ENCODE data around the gene NRROS. TPM values are rescaled to one million over a fixed set of nuclear protein-coding genes. Genes with fewer than 3 reads are reported as not detected.

The NRROS gene
- total and polyA plus RNA-seq, 5 donors = 2.2 to 4.5 (median 3.4) TPM

DNA sequence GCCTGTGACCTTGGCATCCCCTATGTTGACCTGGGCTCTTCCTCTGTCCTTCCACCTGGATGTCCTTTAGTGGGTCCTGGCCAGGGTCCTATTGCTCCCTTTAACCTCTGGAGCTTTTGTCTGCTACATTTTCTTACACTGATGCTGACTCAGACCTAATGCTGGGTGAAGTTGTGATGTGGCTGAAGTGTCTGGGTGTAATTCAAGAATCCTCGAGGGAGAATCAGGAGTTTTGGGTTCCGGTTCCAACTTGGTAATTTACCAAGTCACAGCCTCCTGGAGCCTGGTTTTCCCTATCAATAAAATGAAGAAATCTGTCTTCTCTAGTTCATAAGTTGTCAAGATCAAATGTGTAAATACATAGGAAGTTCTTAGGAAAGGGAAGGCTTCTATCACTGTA is 46.9 kb downstream of the NRROS start:
- intact Hi-C loops (cut with DNase I) = loop anchor here in 2 of 4 donors (5.0 to 10.0 kb wide), 2 partner anchors 79 to 82 kb away; no protein-coding TSS in a partner anchor
- no peak for ATAC-seq
- no peak overlapping the region for H3K4me3 ChIP-seq (ENCODE audit: low read length)
- H3K27ac ChIP-seq (ENCODE audit: low read length) = no peak overlapping the region
- H3K9me3 ChIP-seq (ENCODE audit: control insufficient read depth, low read length) = no peaks in the 10 kb centered on the region
- DNase-seq = no peak
- 65% methylated on average over 2 of the region's 2 CpGs for WGBS
- no peaks in the 10 kb centered on the region for H3K27me3 ChIP-seq (ENCODE audit: control insufficient read depth, insufficient read depth)
- no peaks in the 10 kb centered on the region for H3K4me1 ChIP-seq (ENCODE audit: control insufficient read depth, insufficient read depth, low read length)

DNA sequence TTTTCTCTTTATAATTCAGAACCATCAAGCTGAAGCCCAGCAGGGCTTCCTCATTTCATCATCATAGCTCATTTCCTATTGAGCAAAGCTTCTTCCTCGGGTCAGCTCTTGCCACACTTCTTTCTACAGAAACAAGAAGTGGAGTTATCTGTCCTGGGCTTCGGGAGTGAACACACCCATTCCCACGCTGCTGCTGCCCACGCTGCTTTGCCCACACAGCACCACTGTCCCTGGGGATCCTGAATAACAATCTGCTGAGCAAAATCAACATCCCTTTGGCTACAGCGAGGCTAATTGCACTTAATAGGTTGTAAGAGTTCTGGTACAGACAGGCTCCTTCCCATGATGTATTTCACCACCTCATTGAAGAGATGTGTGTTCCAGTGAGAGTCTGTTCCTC is 48.9 kb downstream of the NRROS start:
- peak; percentile 69 to 76 (median 74) for DNase-seq
- ATAC-seq = peak; percentile 88 to 94

DNA sequence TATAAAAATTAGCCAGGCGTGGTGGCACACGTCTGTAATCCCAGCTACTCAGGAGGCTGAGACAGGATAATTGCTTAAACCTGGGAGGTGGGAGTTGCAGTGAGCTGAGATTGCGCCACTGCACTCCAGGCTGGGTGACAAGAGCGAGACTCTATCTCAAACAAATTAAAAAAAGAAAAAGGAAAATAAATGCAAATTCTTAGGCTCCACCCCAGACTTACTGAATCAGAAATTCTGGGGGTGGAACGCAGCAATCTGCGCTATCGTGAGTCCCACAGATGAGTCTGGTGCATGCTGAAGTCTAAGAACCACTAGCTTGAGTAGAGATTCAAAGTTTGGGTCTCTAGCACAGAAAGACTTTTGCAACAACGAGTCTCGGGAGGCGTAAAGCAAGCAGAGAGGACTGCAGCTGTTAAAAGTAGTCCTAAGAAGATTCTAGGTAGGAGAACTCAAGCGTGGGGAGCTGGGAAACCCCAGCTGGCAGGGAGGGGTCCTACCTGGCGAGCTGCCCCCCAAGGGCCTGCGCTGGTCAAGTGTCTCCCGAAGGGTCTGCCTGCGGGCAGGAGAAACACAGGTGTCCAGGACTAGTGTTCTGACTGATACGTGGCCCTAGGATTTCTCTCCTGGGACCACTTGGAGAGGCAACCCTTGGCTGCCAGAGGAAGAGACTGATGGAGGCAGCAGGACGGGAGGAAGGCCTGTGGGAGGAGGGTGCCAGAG is 50.6 kb downstream of the NRROS start:
- H3K9me3 ChIP-seq (ENCODE audit: control insufficient read depth, low read length) = no peaks in the 10 kb centered on the region
- no peaks in the 10 kb centered on the region for H3K27me3 ChIP-seq (ENCODE audit: control insufficient read depth, insufficient read depth)
- no peak overlapping the region for H3K4me3 ChIP-seq (ENCODE audit: low read length)
- ATAC-seq = no peak
- no peak overlapping the region for H3K27ac ChIP-seq (ENCODE audit: low read length)
- 88% methylated on average over 17 of the region's 17 CpGs for WGBS
- intact Hi-C loops (cut with DNase I) = loop anchor here in 2 of 4 donors (5.0 to 10.0 kb wide), 2 partner anchors 83 to 85 kb away; no protein-coding TSS in a partner anchor
- DNase-seq = no peak
- H3K4me1 ChIP-seq (ENCODE audit: control insufficient read depth, insufficient read depth, low read length) = no peaks in the 10 kb centered on the region

More for the DNA sequence above, 48.9 kb downstream of the NRROS start:
- intact Hi-C loops (cut with DNase I) = loop anchor here in 2 of 4 donors (5.0 to 10.0 kb wide), 2 partner anchors 81 to 84 kb away; no protein-coding TSS in a partner anchor
- H3K27ac ChIP-seq (ENCODE audit: low read length) = no peak overlapping the region
- 27% methylated on average over 5 of the region's 5 CpGs for WGBS
- H3K9me3 ChIP-seq (ENCODE audit: control insufficient read depth, low read length) = no peaks in the 10 kb centered on the region
- no peaks in the 10 kb centered on the region for H3K27me3 ChIP-seq (ENCODE audit: control insufficient read depth, insufficient read depth)
- no peak overlapping the region for H3K4me3 ChIP-seq (ENCODE audit: low read length)
- no peaks in the 10 kb centered on the region for H3K4me1 ChIP-seq (ENCODE audit: control insufficient read depth, insufficient read depth, low read length)

DNA sequence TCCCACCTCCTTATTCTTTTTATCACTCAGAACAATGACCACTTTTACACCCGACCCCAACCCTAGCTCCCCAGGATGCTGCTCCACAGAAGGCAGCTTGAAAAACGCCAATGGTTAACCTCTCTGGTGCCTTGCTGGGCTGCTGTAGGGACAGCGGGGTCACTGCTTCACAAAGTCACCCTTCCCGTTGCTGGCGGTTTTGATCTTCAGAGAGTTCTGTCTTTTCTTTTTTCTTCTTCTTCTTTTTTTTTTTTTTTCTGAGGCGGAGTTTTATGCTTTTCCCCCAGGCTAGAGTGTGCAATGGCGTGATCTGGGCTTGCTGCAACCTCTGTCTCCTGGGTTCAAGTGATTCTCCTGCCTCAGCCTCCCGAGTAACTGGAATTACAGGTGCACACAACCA is 51.9 kb downstream of the NRROS start:
- H3K4me3 ChIP-seq (ENCODE audit: low read length) = no peak overlapping the region
- H3K27me3 ChIP-seq (ENCODE audit: control insufficient read depth, insufficient read depth) = no peaks in the 10 kb centered on the region
- no peak overlapping the region for H3K27ac ChIP-seq (ENCODE audit: low read length)
- intact Hi-C loops (cut with DNase I) = no loop called here
- ATAC-seq (no peak), DNase-seq (no peak)
- no peaks in the 10 kb centered on the region for H3K9me3 ChIP-seq (ENCODE audit: control insufficient read depth, low read length)
- WGBS = 69% methylated on average over 8 of the region's 8 CpGs
- H3K4me1 ChIP-seq (ENCODE audit: control insufficient read depth, insufficient read depth, low read length) = no peaks in the 10 kb centered on the region

DNA sequence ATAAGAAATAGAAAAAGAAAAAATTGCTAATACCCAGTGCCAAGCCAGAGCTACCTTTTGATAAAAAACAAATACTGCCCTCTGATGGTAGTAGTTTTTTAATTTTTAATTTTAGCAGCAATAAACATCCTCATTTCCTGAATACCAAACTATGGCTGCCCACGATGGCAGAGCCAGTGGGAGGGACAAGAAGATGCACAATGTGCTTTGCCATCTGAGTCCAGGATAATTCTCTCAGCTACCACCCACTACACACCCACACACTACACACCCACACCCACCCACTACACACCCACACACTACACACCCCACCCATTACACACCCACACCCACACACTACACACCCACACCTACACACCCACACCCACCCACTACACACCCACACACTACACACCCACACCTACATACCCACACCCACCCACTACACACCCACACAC is 54.7 kb downstream of the NRROS start:
- H3K4me1 ChIP-seq (ENCODE audit: control insufficient read depth, insufficient read depth, low read length) = no peaks in the 10 kb centered on the region
- H3K27ac ChIP-seq (ENCODE audit: low read length) = no peak overlapping the region
- 9% methylated on average over 1 of the region's 1 CpG for WGBS
- no peaks in the 10 kb centered on the region for H3K27me3 ChIP-seq (ENCODE audit: control insufficient read depth, insufficient read depth)
- no peak overlapping the region for H3K4me3 ChIP-seq (ENCODE audit: low read length)
- intact Hi-C loops (cut with DNase I) = no loop called here
- ATAC-seq = no peak
- H3K9me3 ChIP-seq (ENCODE audit: control insufficient read depth, low read length) = no peaks in the 10 kb centered on the region
- DNase-seq = no peak

DNA sequence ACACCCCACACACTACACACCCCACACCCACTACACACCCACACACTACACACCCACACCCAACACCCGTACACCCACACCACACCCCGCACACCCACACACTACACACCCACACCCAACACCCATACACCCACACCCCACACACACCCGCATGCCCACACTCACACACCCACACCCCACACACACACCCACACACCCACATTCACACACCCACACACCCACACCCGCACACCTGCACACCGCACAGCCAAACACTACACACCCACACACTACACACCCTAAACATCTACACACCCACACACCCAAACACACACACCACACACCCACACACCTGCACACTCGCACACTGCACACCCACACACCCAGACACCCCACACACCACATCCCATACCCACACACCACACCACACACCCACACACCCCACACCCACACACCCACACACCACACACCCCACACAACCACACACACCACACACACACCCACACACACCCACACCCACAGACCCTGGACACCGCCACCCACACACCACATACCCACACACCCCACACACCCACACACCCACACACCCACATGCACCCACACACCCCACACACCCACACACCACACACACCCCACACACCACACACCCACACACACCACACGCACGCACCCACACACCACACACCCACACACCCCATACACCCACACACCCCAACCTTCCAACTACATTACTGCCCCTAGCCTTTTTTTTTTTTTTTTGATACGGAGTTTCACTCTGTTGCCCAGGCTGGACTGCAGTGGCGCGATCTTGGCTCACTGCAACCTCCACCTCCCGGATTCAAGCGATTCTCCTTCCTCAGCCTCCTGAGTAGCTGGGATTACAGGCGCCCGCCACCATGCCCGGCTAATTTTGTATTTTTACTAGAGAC is 55.7 kb downstream of the NRROS start:
- WGBS = 94% methylated on average over 17 of the region's 17 CpGs
- Histone ChIP-seq H3K27me3 (ENCODE audit: control insufficient read depth, insufficient read depth) (no peaks in the 10 kb centered on the region), H3K4me3 (ENCODE audit: low read length) (no peak overlapping the region), H3K4me1 (ENCODE audit: control insufficient read depth, insufficient read depth, low read length) (no peaks in the 10 kb centered on the region), H3K27ac (ENCODE audit: low read length) (no peak overlapping the region), H3K9me3 (ENCODE audit: control insufficient read depth, low read length) (no peaks in the 10 kb centered on the region)
- intact Hi-C loops (cut with DNase I) = no loop called here
- ATAC-seq (peak; percentile 14 to 34), DNase-seq (no peak)

DNA sequence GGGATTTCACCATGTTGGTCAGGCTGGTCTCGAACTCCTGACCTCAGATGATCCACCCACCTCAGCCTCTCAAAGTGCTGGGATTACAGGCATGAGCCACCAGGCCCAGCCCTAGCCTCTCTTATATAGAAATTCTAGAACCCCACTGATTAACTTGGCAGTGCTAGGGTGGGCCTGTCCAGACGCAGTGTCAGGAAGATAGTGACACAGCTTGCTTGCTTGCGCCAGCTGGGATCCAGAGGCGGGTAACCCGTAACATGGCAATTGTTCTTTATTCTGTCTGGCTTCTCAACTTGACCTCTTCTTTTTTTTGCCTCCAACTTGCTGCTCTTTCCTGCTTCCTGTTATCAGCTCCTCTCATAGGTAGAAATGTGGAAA is 56.3 kb downstream of the NRROS start:
- DNase-seq (no peak), ATAC-seq (no peak)
- no peaks in the 10 kb centered on the region for H3K27me3 ChIP-seq (ENCODE audit: control insufficient read depth, insufficient read depth)
- WGBS = 83% methylated on average over 5 of the region's 5 CpGs
- H3K27ac ChIP-seq (ENCODE audit: low read length) = no peak overlapping the region
- H3K4me1 ChIP-seq (ENCODE audit: control insufficient read depth, insufficient read depth, low read length) = no peaks in the 10 kb centered on the region
- intact Hi-C loops (cut with DNase I) = no loop called here
- H3K9me3 ChIP-seq (ENCODE audit: control insufficient read depth, low read length) = no peaks in the 10 kb centered on the region
- no peak overlapping the region for H3K4me3 ChIP-seq (ENCODE audit: low read length)

DNA sequence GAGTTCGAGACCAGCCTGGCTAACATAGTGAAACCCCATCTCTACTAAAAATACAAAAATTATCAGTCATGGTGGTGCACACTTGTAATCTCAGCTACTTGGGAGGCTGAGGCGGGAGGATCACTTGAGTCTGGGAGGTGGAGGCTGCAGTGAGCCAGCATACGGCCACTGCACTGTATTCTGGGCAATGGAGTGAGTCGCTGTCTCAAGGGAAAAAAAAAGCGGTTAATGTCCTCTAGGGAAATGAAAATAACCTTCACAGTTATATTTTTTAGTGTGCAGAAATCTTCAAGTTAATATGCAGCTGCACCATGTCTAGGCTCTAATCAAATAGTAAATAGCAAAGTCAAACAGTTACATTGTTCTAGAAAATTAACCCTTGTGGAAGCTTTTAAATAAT is 57.8 kb downstream of the NRROS start:
- Histone ChIP-seq H3K9me3 (ENCODE audit: control insufficient read depth, low read length) (no peaks in the 10 kb centered on the region), H3K27me3 (ENCODE audit: control insufficient read depth, insufficient read depth) (no peaks in the 10 kb centered on the region), H3K4me1 (ENCODE audit: control insufficient read depth, insufficient read depth, low read length) (no peaks in the 10 kb centered on the region), H3K4me3 (ENCODE audit: low read length) (no peak overlapping the region), H3K27ac (ENCODE audit: low read length) (no peak overlapping the region)
- ATAC-seq = no peak
- no peak for DNase-seq
- intact Hi-C loops (cut with DNase I) = no loop called here
- WGBS = 81% methylated on average over 5 of the region's 5 CpGs

DNA sequence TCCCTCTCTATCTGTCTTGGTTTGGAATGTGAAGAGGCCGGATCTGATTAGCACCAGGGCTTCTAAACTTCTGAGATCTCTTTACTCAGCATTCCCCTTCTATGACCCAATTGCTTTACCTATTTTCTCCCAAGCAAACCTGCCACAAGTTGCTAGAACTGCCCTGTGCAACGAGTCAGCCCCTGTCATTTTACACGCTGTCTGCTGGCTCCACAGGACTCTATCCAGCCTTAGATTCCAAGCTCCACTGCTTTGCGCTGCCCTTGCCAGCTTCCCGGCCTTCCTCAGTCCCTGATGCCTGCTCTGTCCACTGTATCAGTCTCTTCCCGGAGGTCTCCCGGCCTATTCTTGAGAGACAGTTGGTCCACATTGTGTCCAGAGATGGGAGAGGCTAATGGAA is 60.3 kb downstream of the NRROS start:
- no peaks in the 10 kb centered on the region for H3K4me1 ChIP-seq (ENCODE audit: control insufficient read depth, insufficient read depth, low read length)
- no peak overlapping the region for H3K4me3 ChIP-seq (ENCODE audit: low read length)
- intact Hi-C loops (cut with DNase I) = no loop called here
- 74% methylated on average over 7 of the region's 7 CpGs for WGBS
- no peak for DNase-seq
- H3K9me3 ChIP-seq (ENCODE audit: control insufficient read depth, low read length) = no peaks in the 10 kb centered on the region
- H3K27me3 ChIP-seq (ENCODE audit: control insufficient read depth, insufficient read depth) = no peaks in the 10 kb centered on the region
- H3K27ac ChIP-seq (ENCODE audit: low read length) = no peak overlapping the region
- no peak for ATAC-seq

DNA sequence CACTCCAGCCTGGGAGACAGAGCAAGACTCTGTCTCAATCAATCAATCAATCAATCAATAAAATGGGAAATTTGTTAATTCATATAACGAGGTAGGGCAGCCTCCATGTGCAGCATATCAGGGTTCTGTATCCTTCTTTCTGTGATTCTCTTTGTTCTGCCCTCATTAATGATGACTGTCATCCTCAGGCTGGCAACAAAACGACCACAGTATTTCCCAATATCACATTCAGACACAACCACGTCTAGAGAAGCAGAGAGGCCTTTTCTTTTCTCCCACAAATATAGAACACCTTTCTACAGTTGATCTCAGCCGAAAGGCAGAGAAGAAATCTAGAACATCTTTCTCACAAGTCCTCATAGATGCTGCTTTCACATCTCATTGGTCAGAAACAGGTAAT is 61.3 kb downstream of the NRROS start:
- ATAC-seq (no peak), DNase-seq (no peak)
- no peak overlapping the region for H3K27ac ChIP-seq (ENCODE audit: low read length)
- H3K4me1 ChIP-seq (ENCODE audit: control insufficient read depth, insufficient read depth, low read length) = no peaks in the 10 kb centered on the region
- no peaks in the 10 kb centered on the region for H3K9me3 ChIP-seq (ENCODE audit: control insufficient read depth, low read length)
- intact Hi-C loops (cut with DNase I) = no loop called here
- WGBS = 81% methylated on average over 4 of the region's 4 CpGs
- H3K4me3 ChIP-seq (ENCODE audit: low read length) = no peak overlapping the region
- H3K27me3 ChIP-seq (ENCODE audit: control insufficient read depth, insufficient read depth) = no peaks in the 10 kb centered on the region

DNA sequence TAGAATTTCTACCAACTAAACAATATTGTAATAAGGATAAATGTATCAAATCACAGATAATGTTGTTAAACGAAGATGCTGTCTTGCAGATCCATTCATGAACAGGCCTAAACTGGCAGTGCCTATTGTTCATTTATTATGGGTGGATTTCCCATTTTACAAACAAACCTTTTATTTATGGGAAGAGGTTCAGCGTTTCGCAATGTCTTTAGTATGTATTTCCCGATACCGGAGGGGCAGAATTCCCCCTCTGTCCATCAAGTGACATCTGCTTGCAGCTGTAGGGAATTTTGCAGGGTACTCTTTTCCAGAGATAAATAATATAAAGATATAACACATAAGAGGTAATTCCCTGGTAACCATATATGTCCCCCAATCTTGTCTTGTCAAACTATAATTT is 66.8 kb downstream of the NRROS start:
- no peak overlapping the region for H3K27ac ChIP-seq (ENCODE audit: low read length)
- no peaks in the 10 kb centered on the region for H3K27me3 ChIP-seq (ENCODE audit: control insufficient read depth, insufficient read depth)
- no peak for DNase-seq
- intact Hi-C loops (cut with DNase I) = no loop called here
- 85% methylated on average over 5 of the region's 5 CpGs for WGBS
- ATAC-seq = no peak
- H3K9me3 ChIP-seq (ENCODE audit: control insufficient read depth, low read length) = no peaks in the 10 kb centered on the region
- peaks cover 3% of the 10 kb centered on the region for H3K4me1 ChIP-seq (ENCODE audit: control insufficient read depth, insufficient read depth, low read length)
- no peak overlapping the region for H3K4me3 ChIP-seq (ENCODE audit: low read length)

All from right cardiac atrium (tissue), 5 donors.